Endothelial cell of hepatic sinusoid (primary cell): ENCODE results near the gene PPP1R3D.

Experiments
- in situ Hi-C: cut with HindIII; loops from 2 replicates; pipeline ENCODE4 v1.10.0; 2017; ENCODE audit warnings: low sequenced_read_pairs

PPP1R3D gene

DNA sequence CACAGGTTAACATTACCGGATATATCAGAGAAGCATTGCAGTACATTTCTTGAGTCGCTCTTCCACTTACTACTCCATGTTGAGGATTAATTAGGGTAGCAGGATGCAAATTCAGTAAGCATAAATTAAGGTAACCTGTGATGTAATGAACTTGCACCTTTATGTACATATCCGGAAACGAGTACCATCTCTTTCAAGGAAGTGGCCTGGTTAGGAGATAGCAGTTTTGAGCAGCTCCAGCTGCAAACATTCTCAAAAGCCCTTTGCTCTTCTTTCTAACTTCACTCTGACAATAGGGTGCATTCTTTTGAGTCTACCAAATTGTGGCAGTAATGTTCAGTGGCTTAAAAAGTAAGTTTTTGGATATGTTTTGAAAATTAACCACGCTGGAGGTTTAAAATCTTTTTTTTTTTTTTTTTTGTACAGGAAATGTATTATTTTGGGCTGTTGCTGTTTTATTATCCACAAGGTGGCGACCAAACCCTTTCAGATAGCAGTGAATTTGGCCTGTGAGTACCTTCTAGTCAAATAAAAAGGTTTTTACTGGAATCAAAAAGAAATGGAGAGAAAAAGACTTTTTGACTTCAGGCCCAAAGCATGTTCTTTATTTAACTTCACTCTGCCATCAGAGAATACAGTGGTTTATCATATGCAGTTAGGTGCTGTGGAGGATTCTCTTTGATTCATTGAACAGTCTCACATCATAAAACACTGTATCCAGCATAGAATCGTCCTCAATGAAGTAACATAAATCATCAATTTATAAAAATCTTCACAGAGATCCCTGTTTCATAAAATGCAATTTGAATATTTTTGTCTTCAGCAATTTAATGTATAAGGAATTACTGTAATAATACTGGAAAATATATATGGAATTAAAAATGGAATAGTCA lies 9.0 kb upstream of the PPP1R3D start:
- in situ Hi-C loops, result no loop called here

GRCh38 chr20:59948212-59948611 lies 8.1 kb upstream of the PPP1R3D start:
- in situ Hi-C loops, result no loop called here

- in situ Hi-C loops, result no loop called here
Observed at GRCh38 chr20:59947376-59947775, 7.3 kb upstream of the PPP1R3D start.

DNA sequence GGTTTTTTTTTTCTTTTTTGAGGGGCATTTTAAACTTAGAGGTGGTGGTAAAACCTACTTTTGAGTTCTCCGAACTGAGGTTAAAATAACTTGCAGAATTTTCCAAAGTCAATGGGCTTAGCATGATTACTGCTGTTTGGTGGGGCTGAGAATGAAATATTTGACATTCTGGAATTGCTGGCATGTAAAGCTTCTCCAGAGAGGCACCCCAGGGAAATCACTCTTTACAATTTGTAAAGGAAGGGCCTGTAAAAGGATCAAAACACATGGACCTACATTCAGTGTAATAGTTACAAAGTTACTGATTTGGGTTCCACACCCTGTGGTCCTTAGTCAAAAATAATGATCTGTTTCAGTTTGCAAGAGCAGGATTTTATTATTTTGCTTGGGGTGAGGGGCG lies 5.6 kb upstream of the PPP1R3D start:
- in situ Hi-C loops, result no loop called here

GRCh38 chr20:59945175-59945574 lies 5.1 kb upstream of the PPP1R3D start:
- in situ Hi-C loops, result no loop called here

- in situ Hi-C loops, result no loop called here
Observed at GRCh38 chr20:59944726-59945125, 4.6 kb upstream of the PPP1R3D start.

- in situ Hi-C loops, result no loop called here
Observed at GRCh38 chr20:59942245-59942644, 2.1 kb upstream of the PPP1R3D start.

DNA sequence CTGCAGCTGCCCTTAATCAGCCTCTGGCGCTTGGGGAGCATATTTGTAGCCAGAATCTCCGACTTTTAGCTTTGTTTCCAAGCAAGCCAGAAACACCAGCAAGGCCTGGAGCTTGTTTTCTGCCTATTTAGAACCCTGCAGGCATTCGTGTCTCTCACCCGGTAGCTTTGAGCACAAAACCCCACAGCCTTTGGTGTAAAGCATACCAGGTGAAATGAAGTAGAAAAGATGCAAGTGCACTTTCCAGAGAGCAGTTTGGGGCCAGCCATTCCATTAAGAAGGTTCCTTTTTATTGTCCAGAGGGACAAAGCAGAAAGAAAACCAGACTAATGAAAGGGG lies 820 bp upstream of the PPP1R3D start:
- in situ Hi-C loops, result no loop called here

DNA sequence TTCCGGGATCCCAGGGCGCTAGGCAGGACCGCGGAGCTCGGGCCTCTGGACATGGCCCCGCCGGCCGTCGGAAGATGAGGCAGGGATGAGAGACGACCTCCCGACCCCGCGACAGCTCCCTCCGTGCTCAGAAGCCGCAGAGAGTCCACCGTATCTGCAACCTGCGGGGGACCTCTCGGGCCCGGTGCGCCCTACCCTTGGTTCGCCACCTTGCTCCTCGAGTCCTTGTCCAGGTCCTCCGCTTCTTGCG lies 301 bp downstream of the PPP1R3D start:
- in situ Hi-C loops, result no loop called here

DNA sequence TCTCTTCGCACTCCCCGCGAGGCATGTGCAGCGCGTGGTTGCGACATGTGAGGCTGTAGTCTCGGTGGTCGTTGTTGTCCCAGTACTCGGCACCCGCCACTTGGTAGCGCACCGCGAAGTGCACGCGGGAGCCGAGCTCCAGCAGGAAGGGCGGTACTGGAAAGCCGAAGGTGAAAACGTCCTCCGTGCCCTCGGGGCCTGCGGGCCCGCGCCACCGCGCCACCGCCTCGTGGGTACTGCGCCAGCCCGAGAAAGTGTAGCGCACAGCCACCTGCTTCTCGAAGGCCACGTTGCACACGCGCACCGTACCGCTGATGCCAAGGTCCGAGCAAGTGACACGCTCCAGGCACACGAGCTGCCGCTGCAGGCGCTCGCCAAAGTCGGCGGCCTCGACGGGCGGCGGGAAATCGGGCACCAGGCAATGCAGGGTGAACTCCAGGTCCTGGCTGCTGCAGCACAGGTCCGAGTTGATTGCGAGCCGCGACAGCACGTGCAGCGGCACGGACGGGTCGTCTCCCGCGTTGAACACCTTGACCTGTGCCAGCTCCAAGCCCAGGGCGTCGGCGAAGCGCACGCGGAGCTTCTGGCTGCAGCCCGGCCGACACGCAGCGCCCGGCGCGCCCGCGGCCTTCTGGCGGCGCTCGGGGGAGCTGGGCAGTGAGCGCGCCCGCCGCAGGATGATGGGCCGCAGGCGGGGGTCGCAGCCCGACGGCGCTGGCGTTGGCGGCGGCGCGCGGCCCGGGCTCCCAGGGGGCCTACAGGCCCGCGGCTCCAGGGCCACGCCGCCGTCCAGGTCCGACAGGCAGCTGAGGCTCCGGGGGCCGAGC lies 840 bp downstream of the PPP1R3D start:
- in situ Hi-C loops, result no loop called here

GRCh38 chr20:59938696-59939051 lies 1.4 kb downstream of the PPP1R3D start:
- in situ Hi-C loops, result no loop called here

DNA sequence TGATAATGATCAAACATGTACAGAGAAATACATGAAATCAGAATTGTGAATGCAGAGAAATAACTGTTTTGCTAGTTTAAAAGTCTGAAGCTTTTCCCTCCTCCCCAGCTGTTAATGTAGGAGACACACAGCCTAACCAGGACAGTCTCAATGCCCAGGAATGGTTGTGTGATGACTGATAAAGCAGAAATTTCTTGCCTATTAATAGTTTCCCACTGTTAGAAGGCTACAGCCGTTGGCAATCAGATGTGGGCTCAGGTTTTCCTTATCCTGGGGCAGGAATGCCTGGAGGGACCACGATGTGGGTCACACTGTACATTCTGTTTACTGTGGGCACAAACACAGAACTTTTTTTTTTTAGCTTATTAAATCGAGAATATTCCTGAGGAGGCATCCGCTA lies 1.9 kb downstream of the PPP1R3D start:
- in situ Hi-C loops, result no loop called here

GRCh38 chr20:59937150-59937549 lies 3.0 kb downstream of the PPP1R3D start:
- in situ Hi-C loops, result no loop called here

GRCh38 chr20:59936409-59936808 lies 3.7 kb downstream of the PPP1R3D start:
- in situ Hi-C loops, result no loop called here

GRCh38 chr20:59935457-59936185 lies 4.5 kb downstream of the PPP1R3D start:
- in situ Hi-C loops, result no loop called here

- in situ Hi-C loops, result no loop called here
Observed at GRCh38 chr20:59933849-59934585, 6.1 kb downstream of the PPP1R3D start.

DNA sequence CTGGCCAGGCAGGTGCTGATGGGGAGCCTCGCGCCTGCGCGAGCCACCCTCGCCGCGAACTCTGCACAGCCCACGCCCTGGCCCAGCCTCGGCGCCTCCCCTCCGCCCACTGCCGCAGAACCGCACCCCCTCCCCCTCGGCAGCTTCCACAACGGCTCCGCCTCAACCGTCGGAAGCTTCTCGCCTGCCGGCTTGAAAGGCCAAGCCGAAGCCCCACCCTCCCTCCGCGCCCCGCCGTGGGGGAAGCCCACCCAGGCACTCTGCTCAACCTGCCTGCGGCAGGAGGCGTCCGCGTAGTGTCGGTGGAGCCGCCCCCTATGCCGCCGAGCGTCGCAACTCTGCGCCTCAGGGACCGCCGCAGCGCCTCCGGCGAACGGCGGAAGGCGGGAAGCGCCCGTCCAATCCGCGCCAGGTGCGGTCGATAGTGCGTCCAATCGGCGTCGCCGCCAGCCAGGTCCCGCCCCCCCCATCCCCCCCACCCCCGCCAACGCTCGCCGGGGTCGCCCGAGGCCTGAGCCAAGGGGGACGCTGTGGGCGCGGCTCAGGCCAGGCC lies 6.7 kb downstream of the PPP1R3D start, which contains the start of gene SYCP2:
TSS of gene SYCP2 (minus strand) at position 342 of the 553 bp plus-strand sequence. CDS start 11,224 bp downstream, outside the sequence.
- in situ Hi-C loops, result no loop called here

GRCh38 chr20:59932616-59933295 lies 7.3 kb downstream of the PPP1R3D start:
- in situ Hi-C loops, result no loop called here

- in situ Hi-C loops, result no loop called here
Observed at GRCh38 chr20:59931511-59932312, 8.4 kb downstream of the PPP1R3D start.
